HL-60 (cell line): ENCODE data around the gene ZNF777.

Source experiments
- DNase-seq, 2 experiments: peaks; one replicate each; pipeline ENCODE4 v3.0.0-alpha.2; 2010 to 2020; ENCODE audit warnings: low read depth in 1 of 2, low spot score in 1 of 2
- H3K27ac ChIP-seq: fragments of 250-450 bp; sonication (Bioruptor Pico); replicated peaks from 2 replicates; pipeline ENCODE4 v1.5.1; 2020; ENCODE audit warnings: mild to moderate bottlenecking, moderate library complexity
- H3K27me3 ChIP-seq: fragments of 250-450 bp; sonication (Bioruptor Pico); 2 replicates; pipeline ENCODE4 v1.5.1; 2021; ENCODE audit warnings: mild to moderate bottlenecking, moderate library complexity; ENCODE audit not compliant: insufficient read depth, poor library complexity, severe bottlenecking
- H3K4me3 ChIP-seq: replicated peaks from 2 replicates; pipeline ENCODE4 v1.5.1; 2011; ENCODE audit warnings: mild to moderate bottlenecking, control low read depth, low read length; ENCODE audit not compliant: insufficient read depth
- GABPA ChIP-seq: IDR thresholded peaks from 2 replicates; pipeline ENCODE4 v1.6.1; 2012; ENCODE audit warnings: low read depth
- POLR2AphosphoS5 ChIP-seq: IDR thresholded peaks from 2 replicates; pipeline ENCODE4 v1.6.1; 2012; ENCODE audit warnings: low read depth
- SPI1 ChIP-seq: IDR thresholded peaks from 2 replicates; pipeline ENCODE4 v1.6.1; 2012; ENCODE audit warnings: low read depth, mild to moderate bottlenecking, borderline replicate concordance
- TF ChIP-seq, protein P1 (sequence below): IDR thresholded peaks from 2 replicates; pipeline ENCODE4 v1.6.1; 2012; ENCODE audit warnings: low read depth; ENCODE audit not compliant: insufficient replicate concordance
- TF ChIP-seq, protein P2 (sequence below): IDR thresholded peaks from one replicate; pipeline ENCODE4 v1.5.1; 2011; ENCODE audit warnings: low read length, control low read depth, inconsistent platforms; ENCODE audit not compliant: insufficient read depth

Gene ZNF777

DNA sequence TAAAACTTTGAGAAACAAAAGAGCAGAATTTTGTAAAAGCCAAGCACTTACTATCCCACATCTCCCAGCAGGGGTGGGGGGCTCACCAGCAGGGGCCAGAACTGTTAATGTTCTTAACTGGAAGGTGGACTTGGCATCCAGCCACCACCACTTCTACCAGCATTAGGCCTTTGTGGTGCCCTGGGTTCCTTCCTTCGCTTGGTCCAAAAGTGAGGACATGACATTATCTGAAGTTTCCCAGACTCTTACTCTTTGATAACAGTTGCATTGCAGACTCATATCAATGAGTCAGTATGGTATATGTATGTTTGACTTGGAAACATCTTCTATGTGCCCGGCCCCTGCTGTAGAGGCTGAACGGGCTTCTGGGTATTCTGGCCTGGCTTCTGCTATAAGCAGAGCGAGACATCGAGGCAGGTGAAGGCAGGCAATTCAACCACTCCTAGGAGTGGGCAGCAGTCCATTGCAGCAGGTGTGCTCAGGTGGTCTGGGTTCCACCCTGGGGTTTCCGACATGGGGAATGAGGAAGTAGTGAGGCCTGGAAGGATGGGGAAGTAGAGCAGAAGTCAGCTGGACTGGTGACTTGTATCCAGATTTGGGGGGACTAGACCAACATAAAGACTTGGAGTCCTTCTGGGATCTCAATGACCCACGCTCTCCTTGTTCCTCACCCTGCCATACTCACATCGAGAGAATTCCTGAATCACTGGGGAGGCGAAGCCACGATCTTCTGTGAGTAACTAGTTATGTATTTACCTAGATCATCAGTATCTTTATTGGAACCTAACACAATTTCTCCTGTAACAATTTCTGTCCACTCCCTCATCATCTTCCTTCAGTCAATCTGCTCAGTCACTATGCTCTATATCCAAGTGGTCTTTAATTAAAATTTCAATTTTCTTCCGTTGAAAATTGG lies 4.1 kb downstream of the ZNF777 start:
- no peaks in the 10 kb centered on the region for H3K27me3 ChIP-seq
- no peak overlapping the region for H3K27ac ChIP-seq
- no peak overlapping the region for H3K4me3 ChIP-seq
- TF ChIP-seq, protein P1, sequence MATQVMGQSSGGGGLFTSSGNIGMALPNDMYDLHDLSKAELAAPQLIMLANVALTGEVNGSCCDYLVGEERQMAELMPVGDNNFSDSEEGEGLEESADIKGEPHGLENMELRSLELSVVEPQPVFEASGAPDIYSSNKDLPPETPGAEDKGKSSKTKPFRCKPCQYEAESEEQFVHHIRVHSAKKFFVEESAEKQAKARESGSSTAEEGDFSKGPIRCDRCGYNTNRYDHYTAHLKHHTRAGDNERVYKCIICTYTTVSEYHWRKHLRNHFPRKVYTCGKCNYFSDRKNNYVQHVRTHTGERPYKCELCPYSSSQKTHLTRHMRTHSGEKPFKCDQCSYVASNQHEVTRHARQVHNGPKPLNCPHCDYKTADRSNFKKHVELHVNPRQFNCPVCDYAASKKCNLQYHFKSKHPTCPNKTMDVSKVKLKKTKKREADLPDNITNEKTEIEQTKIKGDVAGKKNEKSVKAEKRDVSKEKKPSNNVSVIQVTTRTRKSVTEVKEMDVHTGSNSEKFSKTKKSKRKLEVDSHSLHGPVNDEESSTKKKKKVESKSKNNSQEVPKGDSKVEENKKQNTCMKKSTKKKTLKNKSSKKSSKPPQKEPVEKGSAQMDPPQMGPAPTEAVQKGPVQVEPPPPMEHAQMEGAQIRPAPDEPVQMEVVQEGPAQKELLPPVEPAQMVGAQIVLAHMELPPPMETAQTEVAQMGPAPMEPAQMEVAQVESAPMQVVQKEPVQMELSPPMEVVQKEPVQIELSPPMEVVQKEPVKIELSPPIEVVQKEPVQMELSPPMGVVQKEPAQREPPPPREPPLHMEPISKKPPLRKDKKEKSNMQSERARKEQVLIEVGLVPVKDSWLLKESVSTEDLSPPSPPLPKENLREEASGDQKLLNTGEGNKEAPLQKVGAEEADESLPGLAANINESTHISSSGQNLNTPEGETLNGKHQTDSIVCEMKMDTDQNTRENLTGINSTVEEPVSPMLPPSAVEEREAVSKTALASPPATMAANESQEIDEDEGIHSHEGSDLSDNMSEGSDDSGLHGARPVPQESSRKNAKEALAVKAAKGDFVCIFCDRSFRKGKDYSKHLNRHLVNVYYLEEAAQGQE = no peak
- TF ChIP-seq, protein P2, sequence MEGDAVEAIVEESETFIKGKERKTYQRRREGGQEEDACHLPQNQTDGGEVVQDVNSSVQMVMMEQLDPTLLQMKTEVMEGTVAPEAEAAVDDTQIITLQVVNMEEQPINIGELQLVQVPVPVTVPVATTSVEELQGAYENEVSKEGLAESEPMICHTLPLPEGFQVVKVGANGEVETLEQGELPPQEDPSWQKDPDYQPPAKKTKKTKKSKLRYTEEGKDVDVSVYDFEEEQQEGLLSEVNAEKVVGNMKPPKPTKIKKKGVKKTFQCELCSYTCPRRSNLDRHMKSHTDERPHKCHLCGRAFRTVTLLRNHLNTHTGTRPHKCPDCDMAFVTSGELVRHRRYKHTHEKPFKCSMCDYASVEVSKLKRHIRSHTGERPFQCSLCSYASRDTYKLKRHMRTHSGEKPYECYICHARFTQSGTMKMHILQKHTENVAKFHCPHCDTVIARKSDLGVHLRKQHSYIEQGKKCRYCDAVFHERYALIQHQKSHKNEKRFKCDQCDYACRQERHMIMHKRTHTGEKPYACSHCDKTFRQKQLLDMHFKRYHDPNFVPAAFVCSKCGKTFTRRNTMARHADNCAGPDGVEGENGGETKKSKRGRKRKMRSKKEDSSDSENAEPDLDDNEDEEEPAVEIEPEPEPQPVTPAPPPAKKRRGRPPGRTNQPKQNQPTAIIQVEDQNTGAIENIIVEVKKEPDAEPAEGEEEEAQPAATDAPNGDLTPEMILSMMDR = no peak
- TF ChIP-seq POLR2AphosphoS5 = no peak
- TF ChIP-seq GABPA = no peak
- no peak; the same call in 1 of the 2 replicates for TF ChIP-seq SPI1
- peak in 1 of 2 experiments; percentile 27 for DNase-seq

DNA sequence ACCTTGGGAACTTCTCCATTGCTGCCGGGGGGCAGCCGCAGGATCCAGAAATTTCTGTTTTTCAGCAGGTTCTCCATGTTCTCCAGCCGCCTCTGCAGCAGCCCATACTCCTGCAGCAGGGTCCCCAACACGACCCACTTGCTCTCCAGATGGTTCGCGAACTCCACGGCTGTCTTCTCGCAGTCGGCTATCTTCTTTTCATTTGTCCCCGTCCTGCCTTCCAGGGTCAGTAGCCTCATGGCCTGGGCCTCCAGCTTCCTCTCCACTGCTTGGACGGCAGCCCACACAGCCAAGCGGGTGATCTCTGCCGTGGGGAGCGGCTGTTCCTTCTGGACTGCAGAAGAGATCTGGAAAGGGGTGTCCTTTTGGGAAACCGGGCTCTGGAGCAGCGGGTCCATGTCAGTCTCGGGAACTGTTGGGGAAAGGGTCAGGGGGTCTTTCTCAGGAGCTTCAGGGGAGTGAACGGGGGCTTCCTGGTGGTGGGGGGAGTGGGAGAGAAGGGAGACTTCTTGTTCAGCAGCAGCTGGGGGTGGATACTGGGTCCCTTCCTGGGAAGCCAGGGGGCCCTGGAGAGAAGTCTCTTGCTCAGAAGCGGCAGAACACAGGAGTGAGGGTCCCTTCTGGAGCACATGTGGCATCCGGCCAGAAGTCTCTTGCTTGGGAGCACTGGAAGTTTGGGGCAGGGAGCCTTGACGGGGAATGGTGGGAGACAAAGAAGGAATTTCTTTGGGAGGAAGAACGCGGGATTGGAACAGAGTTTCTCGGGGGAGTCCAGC lies 5.5 kb downstream of the ZNF777 start:
- TF ChIP-seq GABPA = no peak
- TF ChIP-seq SPI1 = no peak
- TF ChIP-seq, protein P2 = no peak
- TF ChIP-seq, protein P1 = no peak
- TF ChIP-seq POLR2AphosphoS5 = no peak
- H3K4me3 ChIP-seq = no peak overlapping the region
- no peak overlapping the region for H3K27ac ChIP-seq
- H3K27me3 ChIP-seq = no peaks in the 10 kb centered on the region
- DNase-seq = no peak

DNA sequence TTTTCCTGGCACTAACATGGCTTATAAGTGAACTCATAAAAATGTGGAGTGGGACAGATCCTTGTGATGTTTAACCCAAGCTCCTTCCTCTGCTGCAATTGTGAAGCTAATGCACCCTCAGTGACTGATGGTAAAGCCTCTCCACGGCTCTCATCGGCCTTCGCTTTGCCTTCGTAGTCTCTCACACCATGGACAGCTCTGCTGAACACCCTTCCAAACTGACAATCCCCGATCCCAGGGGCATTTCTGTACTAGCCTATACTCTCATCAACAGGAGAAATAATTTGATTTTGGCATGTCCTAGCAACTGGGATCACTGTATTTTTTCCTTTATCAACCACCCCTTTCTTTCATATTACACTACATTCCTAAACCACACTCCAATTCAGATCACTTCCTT lies 6.1 kb downstream of the ZNF777 start:
- DNase-seq = no peak
- no peak overlapping the region for H3K27ac ChIP-seq
- TF ChIP-seq, protein P2 = no peak
- TF ChIP-seq, protein P1 = no peak
- no peak for TF ChIP-seq SPI1
- no peak for TF ChIP-seq POLR2AphosphoS5
- TF ChIP-seq GABPA = no peak
- H3K4me3 ChIP-seq = no peak overlapping the region
- H3K27me3 ChIP-seq = no peaks in the 10 kb centered on the region
